GM18498 (cell line): ENCODE results near the gene SERTM2.
"Not testable (repeated sequence)": the region's sequence is repeated elsewhere in the genome, so short reads cannot be mapped to it uniquely, and the experiment has no call there.

Experiments
- ATAC-seq: cut with Tn5 transposase; IDR thresholded peaks from one replicate; pipeline ENCODE4 v1.9.1; 2021; ENCODE audit warnings: mild to moderate bottlenecking, moderate library complexity; ENCODE audit not compliant: unreplicated experiment

Gene SERTM2

GRCh38 chrX:111511477-111511876 lies at the start of gene SERTM2:
TSS of gene SERTM2 (plus strand) at chrX:111511645. CDS start at chrX:111518858, 7,213 bp downstream.
- ATAC-seq: peak; percentile 95

- no peak for ATAC-seq
These were observed 45.8 kb upstream of the SERTM2 start for GRCh38 chrX:111465669-111466068.

DNA sequence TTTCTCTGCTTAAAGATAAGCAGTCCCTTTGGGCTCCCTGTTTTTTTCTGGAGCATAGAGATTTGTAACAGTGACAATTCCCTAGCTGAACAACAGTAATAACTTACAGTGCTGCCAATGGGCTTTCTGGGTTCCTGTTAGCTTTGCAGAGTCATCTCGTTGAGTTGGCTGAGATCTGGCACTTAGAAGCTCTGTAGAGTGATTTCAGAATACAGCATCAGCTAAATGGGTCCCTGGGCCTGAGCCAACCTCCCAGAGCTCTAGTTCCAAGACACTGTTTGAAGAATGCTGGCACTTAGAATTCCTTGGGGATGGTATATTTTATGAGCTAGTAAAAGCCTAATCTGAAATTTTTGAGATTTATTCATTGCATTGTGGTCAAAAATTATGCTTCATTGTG lies 43.5 kb upstream of the SERTM2 start:
- ATAC-seq: no peak

- ATAC-seq: no peak
These were observed 40.6 kb upstream of the SERTM2 start for GRCh38 chrX:111470681-111471403.

- ATAC-seq: no peak
These were observed 29.5 kb upstream of the SERTM2 start for GRCh38 chrX:111481896-111482295.

- ATAC-seq: no peak
These were observed 28.3 kb upstream of the SERTM2 start for GRCh38 chrX:111483135-111483534.

- ATAC-seq: no peak
These were observed 27.6 kb upstream of the SERTM2 start for GRCh38 chrX:111483881-111484280.

- ATAC-seq: no peak
These were observed 20.8 kb upstream of the SERTM2 start for GRCh38 chrX:111490688-111491087.

GRCh38 chrX:111492085-111492484 lies 19.4 kb upstream of the SERTM2 start:
- ATAC-seq: no peak

DNA sequence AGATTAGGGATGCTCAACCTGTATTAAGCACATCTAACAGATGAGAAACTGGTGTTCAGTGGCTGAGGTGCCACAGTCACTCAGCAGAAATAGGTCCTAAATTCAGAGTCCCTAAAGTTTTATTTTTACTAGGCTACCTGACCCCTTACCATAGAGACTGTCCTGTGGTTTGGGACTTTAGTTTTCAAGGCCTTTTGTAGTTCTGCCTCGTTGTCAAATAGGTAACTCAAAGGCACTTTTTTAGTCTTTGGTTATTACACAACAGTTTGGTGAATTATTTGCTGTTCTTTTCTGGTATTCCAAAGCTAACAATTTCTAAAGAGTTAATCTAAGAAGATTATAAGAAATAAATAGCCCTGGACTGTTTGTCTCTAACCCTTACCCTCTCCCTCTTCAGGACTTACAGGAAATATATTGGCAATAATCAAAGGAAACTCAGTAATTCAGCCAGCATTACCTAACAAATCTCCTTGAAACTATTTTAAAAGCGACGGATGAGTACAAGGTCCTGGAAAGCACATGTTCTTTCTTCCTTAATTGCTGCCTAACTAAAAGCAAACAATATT lies 12.8 kb upstream of the SERTM2 start:
- ATAC-seq: no peak

DNA sequence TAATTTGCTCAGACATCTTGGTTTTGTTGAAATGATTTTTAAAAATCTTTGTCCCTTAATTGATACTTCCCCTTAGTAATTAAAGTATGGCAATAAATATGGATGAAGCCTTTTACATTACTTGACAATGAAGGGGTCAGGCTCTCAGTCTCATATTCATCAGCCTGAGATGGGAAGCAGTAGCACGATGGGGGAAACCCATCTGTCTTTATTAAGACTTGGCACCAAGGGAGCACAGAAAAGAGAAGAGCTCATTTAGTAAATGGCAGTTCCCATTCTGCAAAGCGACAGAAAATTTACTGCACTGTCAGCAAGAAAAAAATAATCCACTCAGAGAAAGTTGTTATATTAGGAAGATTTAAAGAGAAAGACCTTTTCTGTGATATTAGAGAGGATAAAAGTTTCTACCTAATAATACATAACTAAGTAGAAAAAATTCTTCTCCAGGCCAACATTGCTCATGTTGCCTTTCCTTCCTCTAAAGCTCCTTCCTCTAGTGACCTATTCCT lies 7.9 kb upstream of the SERTM2 start:
- no peak for ATAC-seq

DNA sequence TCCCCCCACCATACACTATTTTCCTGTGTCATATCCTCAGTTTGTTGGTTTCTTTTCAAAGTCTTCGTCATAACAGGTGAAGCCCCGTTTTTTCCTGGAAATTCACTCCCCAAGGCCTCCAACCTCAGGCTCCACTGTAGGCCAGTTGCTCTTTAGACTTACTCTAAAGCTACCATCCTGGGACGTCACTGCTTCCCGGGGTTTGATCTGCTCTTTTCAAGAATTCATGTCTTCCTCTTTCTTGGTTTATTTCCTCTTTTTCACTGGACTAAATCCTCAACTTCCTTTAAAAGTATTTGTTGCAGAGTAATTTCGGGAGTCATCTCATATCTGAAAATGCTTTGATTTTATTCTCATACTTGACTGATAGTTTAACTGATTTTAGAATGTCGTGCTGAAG lies 6.5 kb upstream of the SERTM2 start:
- ATAC-seq: no peak

GRCh38 chrX:111505783-111506182 lies 5.7 kb upstream of the SERTM2 start:
- no peak for ATAC-seq

DNA sequence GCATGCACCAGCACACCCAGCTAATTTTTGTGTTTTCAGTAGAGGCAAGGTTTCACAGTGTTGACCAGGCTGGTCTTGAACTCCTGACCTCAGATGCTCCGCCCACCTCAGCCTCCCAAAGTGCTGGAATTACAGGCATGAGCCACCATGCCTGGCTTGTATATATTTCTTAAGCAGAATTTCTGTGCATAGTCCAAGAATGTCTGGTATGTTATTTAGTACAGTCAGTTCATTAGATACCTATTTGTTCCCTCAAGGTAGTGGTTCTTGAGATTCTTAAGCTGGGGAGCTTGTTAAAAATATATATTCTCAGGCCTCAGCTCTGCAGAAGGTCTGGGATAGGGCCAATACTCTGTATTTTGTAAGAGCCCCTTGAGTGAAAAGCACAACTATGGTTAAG lies 4.6 kb upstream of the SERTM2 start:
- ATAC-seq: no peak

GRCh38 chrX:111507933-111508332 lies 3.5 kb upstream of the SERTM2 start:
- ATAC-seq: no peak

DNA sequence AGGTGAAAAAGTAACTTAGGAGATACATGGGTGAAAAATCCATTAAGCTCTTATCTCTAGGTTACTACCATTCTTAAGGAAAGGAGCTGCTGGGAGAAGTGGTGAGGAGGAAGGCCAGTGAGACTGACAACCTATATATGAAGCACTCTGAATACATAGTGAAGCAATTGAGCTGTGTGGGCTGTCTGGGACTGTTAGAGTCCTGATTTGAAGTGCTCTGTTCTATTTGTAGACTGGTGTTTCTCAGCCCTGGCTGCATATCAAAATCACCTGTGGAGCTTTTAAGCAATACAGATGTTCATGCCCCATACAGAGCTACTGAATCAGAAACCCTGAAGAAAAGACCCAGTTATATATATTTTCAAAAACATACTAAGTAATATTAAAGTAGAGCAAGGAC lies 3.9 kb downstream of the SERTM2 start:
- ATAC-seq: no peak

DNA sequence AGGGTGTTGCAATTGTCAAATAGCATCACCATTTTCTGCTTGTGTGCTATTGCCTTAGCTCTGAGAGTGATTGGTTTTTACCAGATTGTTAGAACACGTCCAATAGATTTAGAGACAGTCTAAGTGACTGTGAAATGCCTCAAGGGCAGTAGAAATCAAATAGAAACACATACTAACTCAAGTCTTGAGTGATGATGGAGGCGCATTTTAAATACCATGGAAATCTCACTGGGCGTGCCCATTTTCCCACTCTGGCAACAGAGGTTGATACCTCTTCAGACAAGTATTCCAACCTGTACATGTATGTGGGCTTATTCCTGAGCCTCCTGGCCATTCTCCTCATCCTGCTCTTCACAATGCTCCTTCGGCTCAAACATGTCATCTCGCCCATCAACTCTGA lies 7.2 kb downstream of the SERTM2 start:
- no peak for ATAC-seq

GRCh38 chrX:111519215-111519614 lies 7.8 kb downstream of the SERTM2 start:
- ATAC-seq: no peak

DNA sequence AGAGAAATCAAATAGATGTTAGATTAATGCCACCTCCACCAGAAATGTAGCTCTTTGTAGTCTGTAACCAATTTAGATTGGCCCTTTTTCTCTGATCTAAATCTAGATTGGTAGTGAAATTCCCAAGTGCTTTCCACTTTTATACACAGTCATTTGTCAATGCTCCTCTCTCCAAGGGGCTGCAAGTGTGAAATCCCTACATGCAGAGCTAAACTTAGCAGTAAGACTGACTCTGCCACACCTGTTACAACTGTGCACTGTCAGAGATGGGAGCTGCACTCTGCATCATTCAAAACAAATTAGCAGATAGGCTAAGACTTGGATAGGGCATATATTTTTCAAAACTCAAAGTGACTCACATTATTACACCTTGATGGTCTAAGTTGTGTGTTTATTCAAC lies 9.1 kb downstream of the SERTM2 start:
- ATAC-seq: no peak

- no peak for ATAC-seq
These were observed 9.7 kb downstream of the SERTM2 start for GRCh38 chrX:111521169-111521568.

DNA sequence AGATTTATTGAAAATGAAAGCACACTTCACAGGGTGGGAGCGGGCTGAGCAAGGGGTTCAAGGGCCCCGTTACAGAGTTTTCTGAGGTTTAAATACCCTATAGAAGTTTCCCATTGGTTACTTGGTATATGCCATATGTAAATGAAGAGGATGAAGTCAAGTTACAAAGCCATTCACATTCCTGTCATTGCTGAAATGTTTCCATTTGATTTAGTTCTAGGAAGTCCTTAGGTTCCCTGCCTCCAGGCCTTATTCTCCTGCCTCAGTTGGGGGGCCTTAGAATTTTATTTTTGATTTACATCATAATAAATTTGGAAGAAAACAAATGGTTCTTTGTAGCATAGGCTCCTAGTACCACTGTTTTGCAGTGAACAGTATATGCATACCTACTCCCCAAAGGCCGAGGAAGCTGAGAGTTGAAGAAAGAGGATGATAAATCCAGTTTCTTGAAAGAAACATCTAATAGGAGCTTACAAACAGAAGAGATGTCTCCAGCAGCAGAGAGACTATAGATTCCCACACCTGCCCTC lies 31.8 kb downstream of the SERTM2 start:
- no peak for ATAC-seq

- not testable (repeated sequence) for ATAC-seq
These were observed 37.8 kb downstream of the SERTM2 start for GRCh38 chrX:111549235-111549634.
